ENCODE measurements around the gene SH3PXD2A.
"Not testable (repeated sequence)": the region's sequence is repeated elsewhere in the genome, so short reads cannot be mapped to it uniquely, and the experiment has no call there.

Gene SH3PXD2A

GRCh38 chr10:103745341-103746247 is 109.8 kb downstream of the SH3PXD2A start:
- DNase-seq (ENCODE audit: low spot score): no peak

- DNase-seq (ENCODE audit: low spot score): no peak
Measured at GRCh38 chr10:103742824-103743223, 112.6 kb downstream of the SH3PXD2A start.

GRCh38 chr10:103740611-103741010 is 114.8 kb downstream of the SH3PXD2A start:
- DNase-seq (ENCODE audit: low spot score): no peak

GRCh38 chr10:103739039-103739764 is 116.2 kb downstream of the SH3PXD2A start:
- no peak for DNase-seq (ENCODE audit: low spot score)

GRCh38 chr10:103737735-103738367 is 117.5 kb downstream of the SH3PXD2A start:
- no peak for DNase-seq (ENCODE audit: low spot score)

GRCh38 chr10:103736763-103737162 is 118.6 kb downstream of the SH3PXD2A start:
- no peak for DNase-seq (ENCODE audit: low spot score)

- no peak for DNase-seq (ENCODE audit: low spot score)
Measured at GRCh38 chr10:103736044-103736443, 119.3 kb downstream of the SH3PXD2A start.

- DNase-seq (ENCODE audit: low spot score): no peak
Measured at GRCh38 chr10:103734731-103735130, 120.6 kb downstream of the SH3PXD2A start.

- DNase-seq (ENCODE audit: low spot score): no peak
Measured at GRCh38 chr10:103733045-103733419, 122.3 kb downstream of the SH3PXD2A start.

- no peak for DNase-seq (ENCODE audit: low spot score)
Measured at GRCh38 chr10:103732339-103733044, 122.9 kb downstream of the SH3PXD2A start.

- no peak for DNase-seq (ENCODE audit: low spot score)
Measured at GRCh38 chr10:103731609-103732270, 123.6 kb downstream of the SH3PXD2A start.

- DNase-seq (ENCODE audit: low spot score): not testable (repeated sequence)
Measured at GRCh38 chr10:103731026-103731425, 124.3 kb downstream of the SH3PXD2A start.

GRCh38 chr10:103729851-103730250 is 125.5 kb downstream of the SH3PXD2A start:
- no peak for DNase-seq (ENCODE audit: low spot score)

- DNase-seq (ENCODE audit: low spot score): no peak
Measured at GRCh38 chr10:103727991-103728689, 127.2 kb downstream of the SH3PXD2A start.

- no peak for DNase-seq (ENCODE audit: low spot score)
Measured at GRCh38 chr10:103727546-103727963, 127.8 kb downstream of the SH3PXD2A start.

GRCh38 chr10:103726637-103727036 is 128.7 kb downstream of the SH3PXD2A start:
- DNase-seq (ENCODE audit: low spot score): no peak

- no peak for DNase-seq (ENCODE audit: low spot score)
Measured at GRCh38 chr10:103725242-103725641, 130.1 kb downstream of the SH3PXD2A start.

- no peak for DNase-seq (ENCODE audit: low spot score)
Measured at GRCh38 chr10:103724771-103725170, 130.6 kb downstream of the SH3PXD2A start.

- no peak for DNase-seq (ENCODE audit: low spot score)
Measured at GRCh38 chr10:103724074-103724473, 131.3 kb downstream of the SH3PXD2A start.

- DNase-seq (ENCODE audit: low spot score): no peak
Measured at GRCh38 chr10:103723557-103723956, 131.8 kb downstream of the SH3PXD2A start.

- DNase-seq (ENCODE audit: low spot score): no peak
Measured at GRCh38 chr10:103722632-103723031, 132.7 kb downstream of the SH3PXD2A start.

All from HuH-7.5 (cell line).